Stimulated activated CD4-positive, alpha-beta T cell treated with anti-CD3 and anti-CD28 coated beads, TNF-alpha, amount 100 ng/mL, for 1 hour (primary cell): ENCODE measurements around the gene ABCA1.
A peak's percentile ranks its signal among the peaks of the same experiment; 100 is the strongest.
"Not testable (repeated sequence)": the region's sequence is repeated elsewhere in the genome, so short reads cannot be mapped to it uniquely, and the experiment has no call there.

Source experiments
- DNase-seq, 3 donors: peaks; one replicate each; pipeline ENCODE4 v3.0.0-alpha.2; 2020; ENCODE audit warnings: low read depth in 3 of 3, low spot score in 1 of 3

Gene ABCA1

DNA sequence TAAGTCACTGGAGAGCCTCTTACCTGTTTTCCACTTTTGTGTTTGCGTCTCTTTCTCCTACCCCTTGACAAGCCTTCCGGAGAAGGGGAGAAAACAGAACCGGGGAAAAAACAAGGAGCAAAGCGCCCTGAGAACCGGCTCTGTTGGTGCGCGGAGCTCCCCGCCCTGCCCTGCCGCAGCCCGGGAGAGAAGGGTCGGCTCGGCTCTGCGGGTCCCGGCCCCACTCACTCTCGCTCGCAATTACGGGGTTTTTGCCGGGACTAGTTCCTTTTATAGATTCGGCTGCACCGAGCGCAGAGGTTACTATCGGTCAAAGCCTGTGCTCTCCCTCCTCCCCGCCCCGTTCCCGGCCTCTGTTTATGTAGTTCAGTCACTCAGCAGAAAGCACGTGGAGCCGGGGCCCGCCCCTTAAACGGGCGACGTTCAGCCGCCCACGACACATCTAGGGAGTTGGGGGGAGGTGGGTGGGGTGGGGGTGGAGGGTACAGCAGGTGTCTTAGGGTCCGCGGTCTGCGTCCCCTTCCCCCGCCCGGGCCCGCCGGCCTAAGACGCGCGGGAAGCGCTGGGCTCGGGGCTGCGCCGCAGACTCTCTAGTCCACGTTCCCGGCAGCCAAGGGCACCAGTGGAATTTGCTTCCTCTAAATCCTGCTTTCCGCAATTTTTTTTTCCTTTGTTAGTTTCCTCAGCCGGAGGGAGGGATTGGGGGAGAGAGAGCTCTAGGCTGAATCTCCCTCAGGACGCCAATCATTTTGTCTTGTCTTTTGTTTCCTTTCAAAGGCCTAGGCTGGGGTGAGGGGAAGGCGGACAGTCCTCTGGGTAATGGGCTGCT, at the start of gene ABCA1:
Gene ABCA1, minus strand, starts transcription at position 244 of the 829 bp plus-strand sequence. CDS start 24,476 bp downstream, outside the sequence.
- peak; percentile 30 to 45 (median 39) for DNase-seq

DNA sequence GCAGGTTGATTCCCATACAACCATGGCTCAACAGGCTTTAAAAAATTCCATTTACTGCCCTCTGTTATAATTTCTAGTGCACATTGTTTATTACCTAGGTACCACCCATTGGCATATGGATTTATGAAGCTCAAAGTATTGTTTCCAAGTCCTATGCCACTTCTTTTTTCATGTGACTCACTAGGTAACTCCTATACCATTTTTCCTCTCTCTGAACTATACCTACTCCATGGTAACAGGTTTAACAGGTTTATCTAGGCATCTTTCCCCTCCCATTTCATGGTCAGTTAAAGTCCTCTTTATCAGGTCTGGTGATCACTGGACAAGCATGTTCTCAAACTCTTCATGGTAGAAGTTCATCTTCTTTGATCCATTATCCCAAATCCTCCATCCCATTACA, 49.6 kb upstream of the ABCA1 start:
- no peak for DNase-seq

GRCh38 chr9:104977168-104977567, 49.2 kb upstream of the ABCA1 start:
- DNase-seq: no peak

DNA sequence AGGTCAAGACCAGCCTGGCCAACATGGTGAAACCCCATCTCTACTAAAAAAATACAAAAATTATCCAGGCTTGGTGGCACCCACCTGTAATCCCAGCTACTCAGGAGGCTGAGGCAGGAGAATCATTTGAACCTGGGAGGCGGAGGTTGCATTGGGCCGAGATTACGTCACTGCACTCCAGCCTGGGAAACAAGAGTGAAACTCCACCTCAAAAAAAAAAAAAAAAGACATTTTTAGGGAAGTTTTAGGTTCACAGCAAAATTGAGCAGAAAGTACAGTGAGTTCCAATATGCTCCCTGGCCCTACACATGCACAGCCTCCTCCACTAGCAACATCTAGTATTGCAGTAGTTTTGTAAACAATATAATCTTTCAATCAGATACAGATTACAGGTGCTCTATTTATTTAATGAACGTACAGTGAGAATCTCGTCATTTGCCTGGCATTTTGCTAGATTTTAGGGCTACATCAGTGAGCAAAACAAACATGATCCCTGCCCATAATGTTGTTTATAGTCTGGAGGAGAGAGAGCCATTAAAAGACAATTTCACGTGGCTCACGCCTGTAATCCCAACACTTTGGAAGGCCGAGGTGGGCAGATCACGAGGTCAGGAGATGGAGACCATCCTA, 48.1 kb upstream of the ABCA1 start:
- not testable (repeated sequence) for DNase-seq

- no peak for DNase-seq
Observed at GRCh38 chr9:104974053-104974962, 46.4 kb upstream of the ABCA1 start.

GRCh38 chr9:104972242-104972866, 44.4 kb upstream of the ABCA1 start:
- DNase-seq: no peak

- DNase-seq: no peak
Observed at GRCh38 chr9:104971511-104971910, 43.6 kb upstream of the ABCA1 start.

DNA sequence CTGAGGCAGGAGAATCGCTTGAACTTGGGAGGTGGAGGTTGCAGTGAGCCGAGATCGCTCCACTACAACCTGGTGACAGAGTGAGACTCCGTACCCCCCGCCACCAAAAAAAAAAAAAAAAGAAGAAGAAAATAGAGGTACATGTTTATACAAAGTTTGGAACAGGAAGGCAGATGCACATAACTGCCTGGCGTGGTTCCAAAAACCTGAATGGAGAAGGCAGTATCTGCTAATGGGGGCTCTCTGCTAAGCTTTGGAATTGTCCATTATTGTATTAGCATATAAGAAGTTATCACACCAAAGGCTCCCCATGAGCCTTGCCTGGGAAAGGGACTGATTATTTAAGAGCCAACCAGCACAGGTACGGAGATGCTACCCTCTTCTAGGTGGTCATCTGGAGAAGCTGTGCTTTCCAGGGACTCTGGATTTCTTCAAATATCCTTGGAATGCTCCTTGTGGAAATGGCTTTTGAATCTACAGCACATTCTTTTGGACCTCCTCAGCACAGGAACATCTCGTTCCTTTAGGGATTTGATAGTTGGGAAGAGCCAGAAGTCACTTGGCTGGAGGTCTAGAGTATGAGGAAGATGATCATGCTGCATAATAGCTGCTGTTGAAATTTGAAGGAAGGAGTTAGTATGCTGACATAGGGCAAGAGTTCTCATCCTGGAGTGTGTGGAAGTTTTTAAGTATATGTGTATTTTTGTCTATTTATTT, 42.5 kb upstream of the ABCA1 start:
- DNase-seq: no peak

GRCh38 chr9:104969116-104969515, 41.2 kb upstream of the ABCA1 start:
- DNase-seq: no peak

DNA sequence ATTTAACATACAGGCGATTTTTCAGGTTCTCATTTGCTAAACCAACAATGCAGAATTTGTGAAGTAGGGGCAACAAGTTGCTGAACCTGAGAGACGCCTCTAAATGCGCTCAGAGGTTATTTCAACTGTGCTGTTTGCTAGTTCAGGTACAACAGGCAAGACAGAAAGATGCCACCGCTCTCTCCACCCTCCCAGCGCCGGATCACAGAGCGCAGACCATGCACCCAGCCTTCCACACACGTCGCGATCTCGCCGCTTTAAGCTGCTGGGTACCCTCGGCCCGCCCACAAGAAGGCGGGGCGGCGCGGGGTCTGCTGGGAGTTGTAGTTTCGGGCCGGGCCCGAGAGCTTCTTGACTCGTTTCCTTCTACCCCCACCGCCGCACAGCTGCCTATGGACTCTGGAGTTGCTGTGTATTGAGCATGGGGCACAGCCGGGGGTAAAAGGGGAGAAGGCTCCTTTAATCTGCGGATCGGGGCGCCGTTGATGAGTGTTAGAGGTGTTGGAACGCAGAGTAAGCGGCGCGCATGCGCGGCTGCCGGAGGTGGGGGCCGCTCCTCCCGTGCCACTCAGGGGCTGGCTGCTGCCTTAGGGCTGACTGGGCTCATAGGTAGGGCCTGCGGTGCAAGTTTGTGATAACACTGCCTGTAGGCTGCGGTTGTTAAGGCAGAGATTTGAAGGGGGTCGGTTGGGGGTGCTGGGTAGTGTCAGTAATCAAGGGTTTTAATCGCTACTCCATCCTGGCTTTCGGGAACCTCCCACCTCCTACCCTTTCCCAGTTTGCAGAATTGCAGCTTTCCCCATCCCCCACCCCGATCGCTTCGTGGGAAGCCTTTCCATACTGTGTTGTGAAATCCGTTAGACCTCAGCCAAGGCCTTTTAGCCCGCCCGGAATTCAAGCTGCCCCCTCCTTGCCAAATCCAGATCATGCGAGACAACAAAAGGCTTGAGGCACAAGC, 40.3 kb upstream of the ABCA1 start:
- DNase-seq: peak; percentile 64 to 83 (median 72)

- no peak for DNase-seq
Observed at GRCh38 chr9:104963076-104963475, 35.1 kb upstream of the ABCA1 start.

DNA sequence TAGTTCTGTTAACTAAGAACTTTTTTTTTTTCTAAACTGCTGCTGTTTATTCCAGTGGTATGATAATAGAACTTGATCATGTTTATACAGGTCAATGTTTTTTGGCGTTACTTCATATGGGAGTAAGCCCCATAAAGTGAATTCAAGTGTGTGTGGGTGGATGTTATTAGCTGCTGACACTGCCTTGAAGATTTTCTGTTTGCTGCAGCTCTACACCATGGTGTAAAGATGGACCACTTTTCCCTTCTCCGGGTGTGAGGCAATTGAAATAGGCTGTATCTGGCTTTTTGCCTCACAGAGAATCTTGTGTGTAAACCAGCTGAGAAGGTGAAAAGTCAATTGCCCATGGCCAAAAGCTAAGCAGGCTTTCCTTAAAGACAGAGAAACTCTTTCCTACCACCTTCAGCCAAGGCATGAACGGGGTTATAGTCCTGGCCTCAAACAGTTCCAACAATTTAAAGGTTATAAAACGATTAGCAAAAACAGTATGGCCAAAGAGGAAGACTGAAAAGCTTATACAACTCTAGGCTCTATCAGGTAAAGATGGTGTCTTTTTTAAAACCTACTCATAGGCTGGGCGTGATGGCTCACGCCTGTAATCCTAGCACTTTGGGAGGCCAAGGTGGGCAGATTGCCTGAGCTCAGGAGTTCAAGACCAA, 33.9 kb upstream of the ABCA1 start:
- no peak for DNase-seq

DNA sequence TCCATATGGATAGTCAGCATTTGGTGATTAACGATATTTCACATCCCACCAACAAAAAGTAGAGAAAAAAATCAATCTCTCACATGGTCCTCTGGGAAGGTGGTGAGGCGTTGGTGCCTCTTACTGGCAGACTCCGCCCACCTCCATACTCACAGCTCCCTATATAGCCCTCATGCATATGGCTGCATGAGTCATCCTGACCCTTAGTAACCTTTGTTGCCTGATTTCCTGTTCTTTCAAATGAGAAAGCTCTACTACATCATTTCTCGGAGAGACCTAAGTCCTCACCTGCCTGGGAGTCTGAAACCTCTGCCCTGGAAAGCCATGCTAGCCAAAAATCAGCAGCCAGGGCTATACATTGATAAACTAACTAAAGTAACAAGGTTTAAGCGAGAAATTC, 33.3 kb upstream of the ABCA1 start:
- DNase-seq: peak in 1 of 3 donors; percentile 6

DNA sequence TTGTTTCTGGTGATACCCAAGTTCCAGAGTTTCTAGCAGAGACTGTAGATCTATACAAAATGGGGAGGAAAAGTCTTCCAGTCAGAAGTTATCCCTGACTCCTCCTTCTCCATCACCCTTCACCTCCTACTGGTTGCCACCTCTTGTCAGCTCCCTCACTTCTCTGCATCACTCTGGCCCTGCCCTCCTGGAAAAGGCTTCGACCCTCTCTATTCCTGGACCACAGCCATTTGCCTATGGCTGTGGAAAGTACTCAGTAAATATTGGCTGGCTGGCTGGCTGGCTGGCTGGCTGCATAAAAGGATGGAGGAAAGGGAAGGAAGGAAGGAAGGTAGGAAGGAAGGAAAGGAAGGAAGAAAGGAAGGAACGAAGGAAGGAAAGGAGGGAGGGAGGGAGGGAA, 32.7 kb upstream of the ABCA1 start:
- no peak for DNase-seq

DNA sequence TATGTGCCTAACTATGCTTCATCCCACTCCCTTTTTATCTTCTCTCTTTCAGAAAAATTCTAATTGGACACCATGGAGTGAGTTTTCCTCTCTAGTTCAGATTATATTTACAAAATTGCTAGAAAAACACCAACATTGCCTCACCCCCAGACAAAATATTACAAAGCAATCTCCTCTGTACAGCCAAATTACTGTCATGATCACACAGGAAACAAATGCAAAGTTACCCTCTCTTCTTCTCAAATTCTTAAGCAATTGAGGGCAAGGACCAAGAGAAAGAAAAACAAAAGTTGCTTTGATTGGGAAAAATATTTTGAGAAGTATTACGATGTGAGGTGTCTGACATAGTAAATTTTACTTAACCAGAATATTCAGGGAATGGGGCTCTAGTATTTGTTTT, 30.8 kb upstream of the ABCA1 start:
- DNase-seq: no peak

DNA sequence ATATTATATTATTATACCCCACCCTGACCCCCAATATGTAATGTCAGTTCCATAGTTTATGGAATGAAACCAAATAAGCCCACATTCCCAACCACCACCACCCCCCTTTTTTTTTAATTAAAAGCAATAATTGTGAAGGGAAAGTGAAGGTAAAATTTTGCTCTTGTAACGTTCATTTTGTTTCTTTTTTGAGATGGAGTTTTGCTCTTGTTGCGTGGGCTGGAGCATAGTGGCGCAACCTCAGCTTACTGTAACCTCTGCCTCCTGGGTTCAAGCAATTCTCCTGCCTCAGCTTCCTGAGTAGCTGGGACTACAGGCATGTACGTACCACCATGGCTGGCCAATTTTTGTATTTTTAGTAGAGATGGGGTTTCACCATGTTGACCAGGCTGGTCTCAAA, 30.1 kb upstream of the ABCA1 start:
- not testable (repeated sequence) for DNase-seq

DNA sequence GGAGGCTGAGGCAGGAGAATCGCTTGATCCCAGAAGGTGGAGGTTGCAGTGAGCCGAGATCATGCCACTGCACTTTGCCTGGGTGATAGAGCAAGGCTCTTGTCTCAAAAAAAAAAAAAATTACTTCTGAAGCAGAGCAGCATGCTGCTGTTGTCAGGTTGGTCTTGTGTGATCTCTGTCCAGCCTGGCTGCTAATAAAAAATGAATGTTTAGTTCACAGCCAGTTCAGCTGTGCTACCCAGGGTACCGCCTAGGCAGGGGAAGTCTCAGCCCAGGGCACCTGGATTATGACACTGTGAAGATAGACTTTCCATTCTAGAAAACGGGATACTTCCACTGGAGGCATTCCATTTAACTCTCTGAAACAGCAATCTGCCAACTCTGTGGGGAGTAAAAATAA, 23.5 kb upstream of the ABCA1 start:
- DNase-seq: no peak

DNA sequence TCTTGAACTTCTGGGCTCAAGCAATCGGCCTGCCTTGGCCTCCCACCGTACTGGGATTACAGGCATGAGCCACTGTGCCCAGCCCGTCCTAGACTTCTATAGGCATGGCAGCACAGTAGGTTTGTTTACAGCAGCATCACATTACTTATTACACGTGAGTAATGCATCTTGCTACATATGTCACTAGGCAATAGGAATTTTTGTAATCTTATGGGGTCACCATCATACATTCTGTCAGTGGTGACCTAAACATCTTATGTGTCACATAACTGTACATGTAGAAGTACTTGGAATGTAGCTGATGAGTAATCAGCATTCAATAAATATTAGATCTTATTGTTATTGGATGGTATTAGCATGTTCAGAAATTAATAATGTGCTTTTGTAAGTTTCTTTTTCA, 22.9 kb upstream of the ABCA1 start:
- no peak for DNase-seq

DNA sequence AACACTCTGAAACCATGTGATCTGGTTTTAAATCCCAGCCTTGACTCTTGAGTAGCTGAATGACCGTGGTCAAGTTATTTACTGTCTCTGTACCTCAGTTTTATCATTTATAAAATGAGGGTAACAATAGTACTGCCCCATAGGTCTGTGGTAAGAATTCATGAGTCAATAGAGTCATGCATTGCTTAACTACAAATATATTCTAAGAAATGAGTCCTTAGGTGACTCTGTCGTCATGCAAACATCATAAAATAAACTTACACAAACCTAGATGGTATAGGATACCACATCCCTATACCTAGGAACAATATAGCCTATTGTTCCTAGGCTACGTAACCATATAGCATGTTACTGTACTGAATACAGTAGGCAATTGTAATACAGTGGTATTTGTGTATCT, 20.3 kb upstream of the ABCA1 start:
- no peak for DNase-seq
